Keratinocyte (primary cell): ENCODE data around the gene NAALADL1.

ENCODE experiments used
- CTCF ChIP-seq, 3 experiments: IDR thresholded peaks in 1 of 3; conservative IDR thresholded peaks in 1 of 3; optimal IDR thresholded peaks in 1 of 3; 2 replicates in 2 of 3; 3 replicates in 1 of 3; pipeline versions ENCODE3 to v1.5.1; 2011; ENCODE audit warnings: low read length in 3 of 3, mild to moderate bottlenecking in 3 of 3, moderate library complexity in 2 of 3, control low read depth in 1 of 3, inconsistent platforms in 1 of 3; ENCODE audit not compliant: insufficient read depth in 2 of 3; ENCODE audit errors: extremely low read depth in 1 of 3
- EZH2 ChIP-seq: IDR thresholded peaks from one replicate; pipeline ENCODE4 v1.6.1; 2012; ENCODE audit warnings: inconsistent platforms, mild to moderate bottlenecking, low read length, moderate library complexity

- TF ChIP-seq CTCF (optimal IDR thresholded peaks at IDR 0.05 in 1 of 3, IDR thresholded peaks at IDR 0.05 in 1 of 3, conservative IDR thresholded peaks at IDR 0.05 in 1 of 3; ENCODE audit: extremely low read depth in 1 of 3, insufficient read depth in 2 of 3, low read length in 3 of 3) (no peak), EZH2 (no peak)
Measured at GRCh38 chr11:65035579-65035978, 22.8 kb downstream of the NAALADL1 start.
